Bronchial epithelial cell (primary cell): ENCODE results near the gene TYROBP. TPM values are rescaled to one million over a fixed set of nuclear protein-coding genes. Genes with fewer than 3 reads are reported as not detected.

Experiments used
- DNase-seq: peaks from one replicate; pipeline ENCODE4 v3.0.0-alpha.2; 2010; ENCODE audit warnings: low read depth
- FAIRE-seq: peaks from 2 replicates; lab custom pipeline; 2011; peaks lifted over from hg19 to GRCh38; lab: Jason Lieb, UNC
- H3K27me3 ChIP-seq: 2 replicates; pipeline ENCODE4 v1.5.1; 2011; ENCODE audit warnings: low read length; ENCODE audit not compliant: control insufficient read depth, insufficient read depth
- H3K36me3 ChIP-seq: 2 replicates; pipeline ENCODE4 v1.5.1; 2011; ENCODE audit warnings: low read length; ENCODE audit not compliant: control insufficient read depth, insufficient read depth
- H3K4me3 ChIP-seq: 2 replicates; pipeline ENCODE4 v1.5.1; 2011; ENCODE audit warnings: mild to moderate bottlenecking, low read depth, low read length, control low read depth
- total RNA-seq: library from RNA; depleted of rRNA; stranded (reverse); fragments of >200 nt; gene quantifications from 2 replicates; pipeline ENCODE4 v1.2.1, GENCODE V29; 2014
- TF ChIP-seq, protein P1 (sequence below): IDR thresholded peaks from 2 replicates; pipeline ENCODE4 v1.5.1; 2011; ENCODE audit warnings: mild to moderate bottlenecking, moderate library complexity, low read length, control low read depth, inconsistent platforms; ENCODE audit not compliant: insufficient read depth, severe bottlenecking

Gene TYROBP
- total RNA-seq, 1 donor from 2014 or later, result not detected

DNA sequence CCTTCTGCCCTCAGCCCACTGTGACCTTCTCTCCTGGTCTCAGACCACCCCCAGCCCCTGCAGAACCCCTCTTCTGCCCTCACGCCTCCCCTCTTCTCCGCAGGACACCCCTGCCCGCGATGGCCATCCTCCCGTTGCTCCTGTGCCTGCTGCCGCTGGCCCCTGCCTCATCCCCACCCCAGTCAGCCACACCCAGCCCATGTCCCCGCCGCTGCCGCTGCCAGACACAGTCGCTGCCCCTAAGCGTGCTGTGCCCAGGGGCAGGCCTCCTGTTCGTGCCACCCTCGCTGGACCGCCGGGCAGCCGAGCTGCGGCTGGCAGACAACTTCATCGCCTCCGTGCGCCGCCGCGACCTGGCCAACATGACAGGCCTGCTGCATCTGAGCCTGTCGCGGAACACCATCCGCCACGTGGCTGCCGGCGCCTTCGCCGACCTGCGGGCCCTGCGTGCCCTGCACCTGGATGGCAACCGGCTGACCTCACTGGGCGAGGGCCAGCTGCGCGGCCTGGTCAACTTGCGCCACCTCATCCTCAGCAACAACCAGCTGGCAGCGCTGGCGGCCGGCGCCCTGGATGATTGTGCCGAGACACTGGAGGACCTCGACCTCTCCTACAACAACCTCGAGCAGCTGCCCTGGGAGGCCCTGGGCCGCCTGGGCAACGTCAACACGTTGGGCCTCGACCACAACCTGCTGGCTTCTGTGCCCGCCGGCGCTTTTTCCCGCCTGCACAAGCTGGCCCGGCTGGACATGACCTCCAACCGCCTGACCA lies 31.4 kb upstream of the TYROBP start:
- DNase-seq (no peak), FAIRE-seq (no peak)
- no peaks in the 10 kb centered on the region for H3K27me3 ChIP-seq
- H3K36me3 ChIP-seq, result no peaks in the 10 kb centered on the region
- no peak overlapping the region for H3K4me3 ChIP-seq
- TF ChIP-seq, protein P1, sequence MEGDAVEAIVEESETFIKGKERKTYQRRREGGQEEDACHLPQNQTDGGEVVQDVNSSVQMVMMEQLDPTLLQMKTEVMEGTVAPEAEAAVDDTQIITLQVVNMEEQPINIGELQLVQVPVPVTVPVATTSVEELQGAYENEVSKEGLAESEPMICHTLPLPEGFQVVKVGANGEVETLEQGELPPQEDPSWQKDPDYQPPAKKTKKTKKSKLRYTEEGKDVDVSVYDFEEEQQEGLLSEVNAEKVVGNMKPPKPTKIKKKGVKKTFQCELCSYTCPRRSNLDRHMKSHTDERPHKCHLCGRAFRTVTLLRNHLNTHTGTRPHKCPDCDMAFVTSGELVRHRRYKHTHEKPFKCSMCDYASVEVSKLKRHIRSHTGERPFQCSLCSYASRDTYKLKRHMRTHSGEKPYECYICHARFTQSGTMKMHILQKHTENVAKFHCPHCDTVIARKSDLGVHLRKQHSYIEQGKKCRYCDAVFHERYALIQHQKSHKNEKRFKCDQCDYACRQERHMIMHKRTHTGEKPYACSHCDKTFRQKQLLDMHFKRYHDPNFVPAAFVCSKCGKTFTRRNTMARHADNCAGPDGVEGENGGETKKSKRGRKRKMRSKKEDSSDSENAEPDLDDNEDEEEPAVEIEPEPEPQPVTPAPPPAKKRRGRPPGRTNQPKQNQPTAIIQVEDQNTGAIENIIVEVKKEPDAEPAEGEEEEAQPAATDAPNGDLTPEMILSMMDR, result no peak

DNA sequence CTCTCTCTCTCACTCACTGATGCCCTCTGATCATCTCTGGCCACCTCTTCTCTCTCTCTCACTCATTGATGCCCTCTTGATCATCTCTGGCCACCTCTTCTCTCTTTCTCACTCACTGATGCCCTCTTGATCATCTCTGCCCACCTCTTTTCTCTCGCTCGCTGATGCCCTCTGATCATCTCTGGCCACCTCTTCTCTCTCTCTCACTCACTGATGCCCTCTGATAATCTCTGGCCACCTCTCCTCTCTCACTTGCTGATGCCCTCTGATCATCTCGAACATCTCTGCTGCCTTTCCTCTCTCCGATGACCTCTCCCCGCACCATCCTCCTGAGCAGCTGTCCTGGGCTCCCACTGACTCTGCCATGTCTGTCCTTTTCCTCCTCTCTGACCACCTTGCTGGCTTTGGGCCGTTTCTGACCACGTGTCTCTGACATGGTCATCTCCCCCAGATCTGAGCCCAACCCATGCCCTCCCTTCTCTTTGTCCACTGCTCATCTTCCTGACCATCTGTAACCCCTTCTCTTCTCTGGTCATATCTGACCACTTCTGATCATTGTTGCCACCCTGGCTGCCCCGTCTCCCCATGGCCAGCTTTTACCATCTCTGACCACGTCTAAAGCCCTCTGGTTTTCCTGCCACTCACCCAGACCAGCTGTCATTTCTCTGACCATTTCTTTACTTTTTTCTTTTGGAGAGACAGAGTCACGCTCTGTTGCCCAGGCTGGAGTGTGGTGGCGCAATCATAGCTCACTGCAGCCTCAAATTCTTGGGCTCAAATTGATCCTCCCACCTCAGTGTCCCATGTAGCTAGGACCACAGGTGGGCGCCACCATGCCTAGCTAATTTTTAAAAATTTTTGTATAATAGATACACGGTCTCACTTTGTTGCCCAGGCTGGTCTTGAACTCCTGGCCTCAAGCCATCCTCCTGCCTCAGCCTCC lies 30.5 kb upstream of the TYROBP start:
- no peak for DNase-seq
- H3K36me3 ChIP-seq, result no peaks in the 10 kb centered on the region
- TF ChIP-seq, protein P1, result no peak
- H3K4me3 ChIP-seq, result no peak overlapping the region
- FAIRE-seq, result no peak
- no peaks in the 10 kb centered on the region for H3K27me3 ChIP-seq

GRCh38 chr19:35937345-35938281 lies 29.5 kb upstream of the TYROBP start:
- Histone ChIP-seq H3K27me3 (no peaks in the 10 kb centered on the region), H3K36me3 (no peaks in the 10 kb centered on the region), H3K4me3 (peak overlapping the region; percentile 51)
- FAIRE-seq, result no peak
- no peak for DNase-seq
- TF ChIP-seq, protein P1, result no peak

DNA sequence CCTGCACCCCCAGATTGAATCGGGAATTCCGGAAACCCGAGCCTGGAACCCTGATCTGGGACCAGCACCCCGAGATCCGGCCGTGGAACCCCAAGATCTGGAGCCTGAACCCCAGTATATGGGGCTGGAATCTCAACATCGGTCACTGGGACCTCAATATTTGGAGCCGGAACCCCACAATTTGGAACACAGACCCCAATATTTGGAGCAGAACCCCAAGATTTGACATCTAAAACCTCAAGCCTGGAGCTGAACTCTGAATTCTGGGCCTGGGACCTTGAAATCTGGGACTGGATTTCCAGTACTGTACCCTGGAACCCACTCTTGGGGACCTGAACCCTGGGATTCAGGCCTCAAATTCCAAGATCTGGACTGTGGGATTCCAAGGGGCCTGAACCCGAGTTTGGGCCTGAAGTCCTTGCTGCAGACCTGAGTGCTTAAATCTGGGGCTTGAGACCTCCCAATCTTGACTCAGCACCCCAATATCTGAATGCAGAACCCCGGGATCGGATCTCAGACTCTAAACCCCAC lies 28.7 kb upstream of the TYROBP start:
- DNase-seq (no peak), FAIRE-seq (no peak)
- Histone ChIP-seq H3K36me3 (no peaks in the 10 kb centered on the region), H3K27me3 (no peaks in the 10 kb centered on the region), H3K4me3 (peak overlapping the region; percentile 51)
- TF ChIP-seq, protein P1, result no peak
